A673 (cell line): ENCODE results near the gene CIDEA. TPM values are rescaled to one million over a fixed set of nuclear protein-coding genes. Genes with fewer than 3 reads are reported as not detected.

Source experiments
- BruUV-seq: library from RNA; stranded (reverse); fragments of 400-500 nt; replicated peaks from 2 replicates; lab custom pipeline; 2021; lab: Mats Ljungman, UMichigan
- CTCF ChIA-PET: fragments of 300-600 bp; sonication (Branson Sonifier 250); formaldehyde crosslinking; loops from one replicate; lab custom pipeline; 2022; ENCODE audit warnings: antibody characterized with exemption; lab: Charles Lee
- POLR2A ChIA-PET: fragments of 300-600 bp; sonication (Branson Sonifier 250); formaldehyde crosslinking; loops from one replicate; lab custom pipeline; 2022; ENCODE audit warnings: antibody characterized with exemption; ENCODE audit not compliant: low non-redundant PET; lab: Charles Lee
- DNase-seq: peaks from one replicate; pipeline ENCODE4 v3.0.0-alpha.2; 2015; ENCODE audit warnings: low spot score
- H3K27ac ChIP-seq: fragments of 200-600 bp; sonication (generic); 2 replicates; pipeline ENCODE4 v1.5.1; 2016; ENCODE audit warnings: mixed run types, low read depth, mild to moderate bottlenecking, mixed read lengths, antibody characterized with exemption, low read length; ENCODE audit not compliant: poor library complexity, severe bottlenecking
- H3K27me3 ChIP-seq: fragments of 200-600 bp; sonication (generic); replicated peaks from 2 replicates; pipeline ENCODE4 v1.6.1; 2017; ENCODE audit warnings: mixed run types, low read depth, mild to moderate bottlenecking, mixed read lengths, antibody characterized with exemption, low read length; ENCODE audit not compliant: insufficient read depth, poor library complexity
- H3K36me3 ChIP-seq: fragments of 200-600 bp; sonication (generic); 2 replicates; pipeline ENCODE4 v1.6.1; 2016; ENCODE audit warnings: mixed run types, mild to moderate bottlenecking, mixed read lengths, antibody characterized with exemption, low read length; ENCODE audit not compliant: insufficient read depth, poor library complexity, severe bottlenecking
- H3K4me1 ChIP-seq: fragments of 200-600 bp; sonication (generic); 2 replicates; pipeline ENCODE4 v1.6.1; 2017; ENCODE audit warnings: mixed run types, mild to moderate bottlenecking, mixed read lengths, antibody characterized with exemption, low read length; ENCODE audit not compliant: insufficient read depth, poor library complexity, severe bottlenecking
- H3K4me3 ChIP-seq: fragments of 200-600 bp; sonication (generic); 2 replicates; pipeline ENCODE4 v1.5.1; 2016; ENCODE audit warnings: low read depth, mixed run types, mild to moderate bottlenecking, mixed read lengths, low read length; ENCODE audit not compliant: poor library complexity, severe bottlenecking
- H3K9me3 ChIP-seq: fragments of 200-600 bp; sonication (generic); 2 replicates; pipeline ENCODE4 v1.6.1; 2016; ENCODE audit warnings: mixed run types, low read depth, mild to moderate bottlenecking, mixed read lengths, antibody characterized with exemption, low read length; ENCODE audit not compliant: poor library complexity, severe bottlenecking
- CTCF ChIP-seq: fragments of 300-800, 200-600 bp; sonication (generic); conservative IDR thresholded peaks from 2 replicates; pipeline ENCODE4 v1.5.1; 2017; ENCODE audit warnings: low read depth, mild to moderate bottlenecking, antibody characterized with exemption, low read length, moderate library complexity, mixed read lengths
- EZH2 ChIP-seq: fragments of 200-600 bp; sonication (generic); IDR thresholded peaks from 2 replicates; pipeline ENCODE4 v1.6.1; 2017; ENCODE audit warnings: borderline replicate concordance, low read depth, mild to moderate bottlenecking, mixed read lengths, antibody characterized with exemption, low read length; ENCODE audit not compliant: poor library complexity, severe bottlenecking
- intact Hi-C: fragments of 100-400 bp; cut with micrococcal nuclease; formaldehyde crosslinking; loops from one replicate; pipeline ENCODE4 v1.10.0; 2022; ENCODE audit not compliant: unreplicated experiment
- total RNA-seq: library from RNA; stranded (reverse); gene quantifications from 2 replicates; pipeline ENCODE4 v1.2.3, GENCODE V29; 2021

Gene CIDEA
- total RNA-seq, 1 experiment from 2014 or later, result not detected

DNA sequence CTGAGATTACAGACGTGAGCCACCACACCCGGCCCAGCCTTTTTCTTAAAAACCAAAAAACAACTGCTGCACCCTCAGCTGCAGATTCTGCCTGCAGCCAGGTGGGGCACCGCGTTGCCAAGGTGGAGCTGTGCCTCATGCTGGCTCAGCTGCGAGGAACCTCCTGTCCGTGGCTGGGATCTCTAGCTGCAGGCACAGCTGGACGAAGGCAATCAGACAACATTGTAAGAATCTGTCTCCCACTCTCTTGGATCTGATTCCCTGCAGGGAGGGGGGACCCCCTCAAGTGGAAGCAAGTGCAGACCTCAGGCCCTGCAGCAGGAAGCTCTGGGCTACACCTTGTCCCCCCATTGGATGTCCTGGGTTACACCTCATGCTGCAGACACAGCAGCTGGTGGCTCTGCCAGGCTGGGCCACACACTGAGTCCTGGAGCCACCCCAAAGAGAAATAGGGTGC is 24.1 kb downstream of the CIDEA start:
- no peak overlapping the region for H3K27ac ChIP-seq
- no peaks in the 10 kb centered on the region for H3K36me3 ChIP-seq
- BruUV-seq, result no TSS peak
- ChIA-PET CTCF (no interaction called here), POLR2A (no interaction called here)
- no peaks in the 10 kb centered on the region for H3K9me3 ChIP-seq
- DNase-seq, result no peak
- no peaks in the 10 kb centered on the region for H3K4me1 ChIP-seq
- intact Hi-C loops, result loop anchor here (5.0 kb wide), 1 partner anchor 374 kb away; no protein-coding TSS in a partner anchor
- H3K4me3 ChIP-seq, result no peak overlapping the region
- no peaks in the 10 kb centered on the region for H3K27me3 ChIP-seq
- TF ChIP-seq CTCF (no peak), EZH2 (no peak)

GRCh38 chr18:12278741-12279682 is 24.9 kb downstream of the CIDEA start:
- no peaks in the 10 kb centered on the region for H3K4me1 ChIP-seq
- BruUV-seq, result no TSS peak
- H3K27ac ChIP-seq, result no peak overlapping the region
- TF ChIP-seq EZH2 (no peak), CTCF (no peak)
- DNase-seq, result no peak
- no peaks in the 10 kb centered on the region for H3K36me3 ChIP-seq
- intact Hi-C loops, result loop anchor here (5.0 kb wide), 1 partner anchor 373 kb away; no protein-coding TSS in a partner anchor
- no peaks in the 10 kb centered on the region for H3K27me3 ChIP-seq
- H3K9me3 ChIP-seq, result no peaks in the 10 kb centered on the region
- no peak overlapping the region for H3K4me3 ChIP-seq
- ChIA-PET POLR2A (no interaction called here), CTCF (interaction anchor here (0.6 kb wide), 2 partner anchors 8 to 9 kb away, joined by 3 to 4 read pairs; no protein-coding TSS in a partner anchor)

DNA sequence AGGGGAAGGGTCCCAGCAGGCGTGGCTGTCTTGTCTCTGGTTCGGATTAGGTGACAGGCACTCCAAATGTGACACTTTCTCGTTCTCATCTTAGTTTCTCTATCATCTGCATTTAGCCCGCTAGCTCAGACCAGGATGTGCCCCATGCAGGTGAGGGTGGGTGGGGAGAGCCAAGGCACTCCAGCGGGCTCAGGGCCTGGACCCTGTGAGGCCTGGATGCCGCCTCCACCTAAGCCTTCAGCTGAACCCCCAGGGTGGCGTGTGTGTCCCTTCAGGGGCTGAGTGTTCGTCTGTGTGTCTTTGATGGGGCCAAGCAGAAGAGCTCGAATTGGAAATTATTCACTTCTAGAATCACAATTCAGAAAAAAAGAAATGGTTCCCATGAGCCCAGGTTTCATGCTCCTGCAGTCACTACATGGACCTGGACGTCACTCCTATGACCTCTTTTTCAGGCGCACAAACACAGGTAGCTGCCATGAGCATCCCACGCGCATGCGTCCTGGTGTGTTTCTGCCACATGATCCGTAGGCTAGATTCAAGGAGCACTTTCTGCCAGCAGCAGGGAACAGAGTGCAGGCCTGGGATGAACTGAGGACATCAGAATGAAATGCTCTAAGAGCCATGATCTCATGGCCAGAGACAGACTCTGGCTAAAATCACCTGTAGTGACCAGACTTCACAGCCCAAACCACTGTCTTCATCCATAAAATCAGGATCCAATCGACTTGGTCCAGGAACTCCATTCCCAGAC is 25.8 kb downstream of the CIDEA start:
- no TSS peak for BruUV-seq
- intact Hi-C loops, result loop anchor here (5.0 kb wide), 1 partner anchor 372 kb away; no protein-coding TSS in a partner anchor
- ChIA-PET CTCF (interaction anchor here (0.6 kb wide), 1 partner anchor 8 kb away, joined by 4 read pairs; no protein-coding TSS in a partner anchor), POLR2A (no interaction called here)
- H3K9me3 ChIP-seq, result no peaks in the 10 kb centered on the region
- no peak for DNase-seq
- H3K4me1 ChIP-seq, result no peaks in the 10 kb centered on the region
- no peak for TF ChIP-seq EZH2
- TF ChIP-seq CTCF, result no peak
- H3K27me3 ChIP-seq, result no peaks in the 10 kb centered on the region
- H3K4me3 ChIP-seq, result no peak overlapping the region
- H3K27ac ChIP-seq, result no peak overlapping the region
- H3K36me3 ChIP-seq, result no peaks in the 10 kb centered on the region
